Renal cortex interstitium (tissue), 11 donors: ENCODE results near the gene KCTD17. TPM values are rescaled to one million over a fixed set of nuclear protein-coding genes. Genes with fewer than 3 reads are reported as not detected.

ENCODE experiments used
- DNase-seq, 11 donors: peaks; one replicate each; pipeline ENCODE4 v3.0.0-alpha.2; 2013; ENCODE audit warnings: low read depth in 9 of 11, low spot score in 4 of 11; ENCODE audit errors: extremely low read depth in 1 of 11
- polyA plus RNA-seq, 3 donors: library from polyadenylated mRNA; unstranded; fragments of 120-200 nt; gene quantifications; one replicate each; pipeline ENCODE4 v1.2.1, GENCODE V29; 2013; ENCODE audit not compliant: insufficient read length in 3 of 3

The KCTD17 gene
- polyA plus RNA-seq, 3 donors = 20.4 to 34.3 (median 30.7) TPM

DNA sequence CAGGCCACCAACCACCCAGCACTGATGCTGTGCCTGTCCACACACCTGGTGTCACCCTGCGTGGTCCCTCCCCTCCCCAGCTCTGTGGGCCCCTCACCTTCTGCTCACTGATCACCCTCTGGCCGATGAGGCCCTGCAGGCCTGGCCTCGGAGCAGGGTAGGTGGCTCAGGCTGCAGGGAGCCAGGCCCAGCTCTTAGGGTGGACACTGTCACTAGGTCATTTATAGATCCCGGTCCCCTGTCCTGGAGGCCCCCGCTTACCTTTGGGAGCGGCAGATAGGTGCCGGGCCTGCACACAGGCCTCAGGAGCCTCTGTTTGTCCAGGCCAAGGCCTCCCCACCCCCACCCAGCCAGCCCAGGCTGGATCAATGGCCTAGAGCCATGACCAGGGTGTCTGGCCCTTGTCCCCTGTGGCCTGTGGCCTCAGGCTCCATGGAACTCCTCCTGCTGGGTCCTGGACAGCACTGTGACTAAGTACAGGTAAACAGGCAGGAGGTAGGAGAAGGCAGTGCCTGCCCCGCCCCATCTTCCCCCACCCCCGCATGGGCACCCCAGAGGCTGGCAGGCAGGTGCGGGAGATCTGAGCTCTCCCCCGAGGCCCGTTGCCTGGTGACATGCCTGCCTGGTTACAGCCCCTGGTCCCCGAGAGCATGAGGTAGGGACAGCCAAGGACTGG lies 57.8 kb downstream of the KCTD17 start, which contains the start of gene TMPRSS6:
Gene TMPRSS6, minus strand, starts transcription at position 472 of the 676 bp plus-strand sequence. CDS start 6,296 bp downstream, outside the sequence.
- DNase-seq = no peak

DNA sequence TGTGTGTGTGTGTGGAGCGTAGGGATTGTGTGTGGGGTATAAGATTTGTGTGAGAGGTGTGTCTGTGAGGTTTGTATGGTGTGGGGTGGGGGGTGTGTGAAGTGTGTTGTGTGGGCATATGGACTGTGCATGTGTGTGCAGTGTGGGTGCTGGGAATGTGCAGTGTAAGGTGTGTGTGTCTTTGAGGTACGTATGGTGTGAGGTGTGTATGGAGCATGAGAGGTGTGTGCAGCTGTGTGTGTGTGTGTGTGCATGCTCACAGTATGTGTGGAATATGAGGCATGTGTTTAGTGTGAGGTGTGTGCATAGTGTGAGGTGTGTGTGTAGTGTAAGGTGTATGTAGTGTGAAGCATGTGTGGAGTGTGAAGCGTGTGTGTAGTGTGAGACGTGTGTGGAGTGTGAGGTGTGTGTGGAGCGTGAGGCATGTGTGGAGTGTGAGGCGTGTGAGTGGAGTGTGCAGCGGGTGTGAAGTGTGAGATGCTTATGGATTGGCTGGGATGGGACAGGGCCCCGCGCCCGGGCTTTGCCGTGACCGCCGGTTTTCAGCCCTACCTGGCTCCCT lies 59.7 kb downstream of the KCTD17 start:
- DNase-seq = no peak

DNA sequence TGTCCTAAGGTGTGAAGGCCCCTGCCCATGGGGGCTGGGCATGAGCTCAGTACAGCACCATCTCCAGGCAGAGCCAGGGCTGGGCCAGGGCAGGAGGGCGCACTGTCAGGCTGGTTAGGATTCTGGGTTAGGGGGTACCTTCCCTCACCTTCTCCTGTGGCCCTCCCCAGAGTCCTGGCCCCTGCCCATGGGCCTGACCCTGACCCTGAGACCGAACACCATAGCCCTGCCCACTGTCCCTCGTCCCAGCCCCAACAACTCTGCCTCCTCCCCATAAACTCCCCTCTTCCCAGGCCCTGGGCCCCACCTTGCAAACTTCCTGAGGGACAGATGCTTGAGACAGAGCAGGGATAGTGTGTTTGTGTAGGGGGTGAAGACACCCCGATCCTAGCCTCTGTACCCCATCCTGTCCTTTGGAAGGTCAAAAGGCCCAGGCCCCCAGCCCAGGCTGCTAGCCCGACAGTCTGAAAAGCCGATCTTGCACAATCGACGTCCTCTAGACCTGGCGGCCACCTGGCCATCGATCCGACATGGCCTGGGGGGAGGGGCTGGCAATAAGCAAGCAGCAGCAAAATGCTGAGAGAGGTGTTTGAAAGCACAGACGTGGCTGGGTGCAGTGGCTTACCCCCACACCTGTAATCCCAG lies 60.7 kb downstream of the KCTD17 start:
- DNase-seq = no peak

Other genes starting within 250 kb of the KCTD17 start
- gene PVALB, start 234.7 kb upstream of the KCTD17 start, polyA plus RNA-seq = 1 to 10 TPM; 5.2 to 7.0 (median 5.6) TPM
- 1 to 10 TPM; 2.1 to 3.4 (median 2.4) TPM for gene NCF4, start 190.7 kb upstream of the KCTD17 start, polyA plus RNA-seq
- gene CSF2RB, start 138.1 kb upstream of the KCTD17 start, polyA plus RNA-seq = 1 to 10 TPM; 2.6 to 3.7 (median 3.2) TPM
- 10 to 100 TPM; 40.9 to 55.9 (median 52.3) TPM for gene TST, start 32.3 kb upstream of the KCTD17 start, polyA plus RNA-seq
- gene MPST, start 32.0 kb upstream of the KCTD17 start, polyA plus RNA-seq = 10 to 100 TPM; 42.0 to 71.3 (median 66.7) TPM
- gene TMPRSS6, start 58.0 kb downstream of the KCTD17 start, polyA plus RNA-seq = under 1 TPM; 0.19 to 0.42 (median 0.22) TPM
- 1 to 10 TPM in 1 of 3 donors, under 1 TPM in 2; 0.75 to 1.2 (median 0.92) TPM for gene IL2RB, start 98.2 kb downstream of the KCTD17 start, polyA plus RNA-seq
- 10 to 100 TPM; 26.1 to 37.9 (median 34.8) TPM for gene C1QTNF6, start 136.5 kb downstream of the KCTD17 start, polyA plus RNA-seq
- 1 to 10 TPM in 1 of 3 donors, under 1 TPM in 2; 0.68 to 1.2 (median 0.76) TPM for gene SSTR3, start 160.7 kb downstream of the KCTD17 start, polyA plus RNA-seq
- 1 to 10 TPM; 5.2 to 6.7 (median 6.3) TPM for gene RAC2, start 192.5 kb downstream of the KCTD17 start, polyA plus RNA-seq
- gene CYTH4, start 230.8 kb downstream of the KCTD17 start, polyA plus RNA-seq = 1 to 10 TPM; 3.0 to 4.9 (median 3.6) TPM